Neural cell (in vitro differentiated cells): Measurements from ENCODE around the gene HK2.

ENCODE experiments used
- EP300 ChIP-seq: fragments of 450-650 bp; conservative IDR thresholded peaks from 2 replicates; pipeline ENCODE4 v1.6.1; 2014; ENCODE audit warnings: antibody characterized with exemption, mild to moderate bottlenecking, moderate library complexity; ENCODE audit not compliant: poor library complexity, severe bottlenecking
- POLR2AphosphoS5 ChIP-seq: IDR thresholded peaks from 2 replicates; pipeline ENCODE4 v1.6.1; 2012
- REST ChIP-seq: IDR thresholded peaks from 2 replicates; pipeline ENCODE4 v1.6.1; 2012; ENCODE audit warnings: borderline replicate concordance
- TF ChIP-seq, protein P1 (sequence below): fragments of 450-650 bp; IDR thresholded peaks from 2 replicates; pipeline ENCODE4 v1.5.1; 2014; ENCODE audit warnings: antibody characterized with exemption, mild to moderate bottlenecking, moderate library complexity; ENCODE audit not compliant: poor library complexity, severe bottlenecking

DNA sequence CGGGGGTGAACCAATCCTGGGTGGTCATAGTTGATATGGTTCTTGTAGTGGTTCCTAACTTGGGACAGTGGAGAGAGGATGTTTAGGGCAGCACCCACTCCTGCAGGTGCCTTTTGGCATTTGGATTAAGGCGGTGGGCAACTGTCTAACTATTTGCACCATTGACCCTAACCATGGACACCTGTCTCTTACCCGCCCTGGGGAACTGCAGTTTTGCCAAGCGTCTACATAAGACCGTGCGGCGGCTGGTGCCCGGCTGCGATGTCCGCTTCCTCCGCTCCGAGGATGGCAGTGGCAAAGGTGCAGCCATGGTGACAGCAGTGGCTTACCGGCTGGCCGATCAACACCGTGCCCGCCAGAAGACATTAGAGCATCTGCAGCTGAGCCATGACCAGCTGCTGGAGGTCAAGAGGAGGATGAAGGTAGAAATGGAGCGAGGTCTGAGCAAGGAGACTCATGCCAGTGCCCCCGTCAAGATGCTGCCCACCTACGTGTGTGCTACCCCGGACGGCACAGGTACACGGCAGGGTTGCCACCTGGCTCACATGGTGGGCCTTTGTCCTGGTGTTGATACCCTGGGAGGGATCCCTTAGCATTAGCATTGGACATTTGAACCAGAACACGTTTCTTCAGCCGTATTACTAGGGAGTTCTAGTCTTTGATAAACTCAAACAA is 46.3 kb downstream of the HK2 start:
- no peak for TF ChIP-seq POLR2AphosphoS5
- TF ChIP-seq REST, result no peak
- TF ChIP-seq, protein P1, sequence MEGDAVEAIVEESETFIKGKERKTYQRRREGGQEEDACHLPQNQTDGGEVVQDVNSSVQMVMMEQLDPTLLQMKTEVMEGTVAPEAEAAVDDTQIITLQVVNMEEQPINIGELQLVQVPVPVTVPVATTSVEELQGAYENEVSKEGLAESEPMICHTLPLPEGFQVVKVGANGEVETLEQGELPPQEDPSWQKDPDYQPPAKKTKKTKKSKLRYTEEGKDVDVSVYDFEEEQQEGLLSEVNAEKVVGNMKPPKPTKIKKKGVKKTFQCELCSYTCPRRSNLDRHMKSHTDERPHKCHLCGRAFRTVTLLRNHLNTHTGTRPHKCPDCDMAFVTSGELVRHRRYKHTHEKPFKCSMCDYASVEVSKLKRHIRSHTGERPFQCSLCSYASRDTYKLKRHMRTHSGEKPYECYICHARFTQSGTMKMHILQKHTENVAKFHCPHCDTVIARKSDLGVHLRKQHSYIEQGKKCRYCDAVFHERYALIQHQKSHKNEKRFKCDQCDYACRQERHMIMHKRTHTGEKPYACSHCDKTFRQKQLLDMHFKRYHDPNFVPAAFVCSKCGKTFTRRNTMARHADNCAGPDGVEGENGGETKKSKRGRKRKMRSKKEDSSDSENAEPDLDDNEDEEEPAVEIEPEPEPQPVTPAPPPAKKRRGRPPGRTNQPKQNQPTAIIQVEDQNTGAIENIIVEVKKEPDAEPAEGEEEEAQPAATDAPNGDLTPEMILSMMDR, result no peak
- no peak for TF ChIP-seq EP300
